HTR-8/SVneo (cell line): ENCODE results near the gene THBS2.

Source experiments
- DNase-seq: peaks from one replicate; pipeline ENCODE4 v3.0.0; 2011; ENCODE audit warnings: low spot score, mixed read lengths; ENCODE audit not compliant: insufficient read length
- FAIRE-seq: peaks from 2 replicates; lab custom pipeline; 2011; peaks lifted over from hg19 to GRCh38; lab: Jason Lieb, UNC

The THBS2 gene

GRCh38 chr6:169251822-169252504 lies 1.7 kb downstream of the THBS2 start:
- DNase-seq (no peak), FAIRE-seq (no peak)

GRCh38 chr6:169251371-169251802 lies 2.3 kb downstream of the THBS2 start:
- no peak for DNase-seq
- no peak for FAIRE-seq

- DNase-seq, result peak; percentile 77
- no peak for FAIRE-seq
Measured at GRCh38 chr6:169250660-169251059, 3.0 kb downstream of the THBS2 start.

- DNase-seq (no peak), FAIRE-seq (no peak)
Measured at GRCh38 chr6:169249057-169249456, 4.6 kb downstream of the THBS2 start.

- DNase-seq, result no peak
- no peak for FAIRE-seq
Measured at GRCh38 chr6:169248521-169248971, 5.1 kb downstream of the THBS2 start.

GRCh38 chr6:169247991-169248390 lies 5.7 kb downstream of the THBS2 start:
- no peak for FAIRE-seq
- no peak for DNase-seq

- DNase-seq, result no peak
- no peak for FAIRE-seq
Measured at GRCh38 chr6:169247419-169247818, 6.2 kb downstream of the THBS2 start.

GRCh38 chr6:169246445-169246844 lies 7.2 kb downstream of the THBS2 start:
- DNase-seq, result no peak
- no peak for FAIRE-seq

GRCh38 chr6:169244684-169245383 lies 8.8 kb downstream of the THBS2 start:
- DNase-seq (no peak), FAIRE-seq (no peak)

GRCh38 chr6:169243661-169244060 lies 10.0 kb downstream of the THBS2 start:
- FAIRE-seq, result no peak
- no peak for DNase-seq

GRCh38 chr6:169243186-169243585 lies 10.5 kb downstream of the THBS2 start:
- DNase-seq (no peak), FAIRE-seq (no peak)

- FAIRE-seq (no peak), DNase-seq (no peak)
Measured at GRCh38 chr6:169241688-169242350, 11.8 kb downstream of the THBS2 start.

GRCh38 chr6:169240591-169241390 lies 12.9 kb downstream of the THBS2 start:
- FAIRE-seq, result no peak
- DNase-seq, result no peak

GRCh38 chr6:169240125-169240524 lies 13.5 kb downstream of the THBS2 start:
- DNase-seq (no peak), FAIRE-seq (no peak)

- DNase-seq, result no peak
- no peak for FAIRE-seq
Measured at GRCh38 chr6:169239181-169239580, 14.5 kb downstream of the THBS2 start.

GRCh38 chr6:169238766-169239165 lies 14.9 kb downstream of the THBS2 start:
- FAIRE-seq (no peak), DNase-seq (no peak)

GRCh38 chr6:169237496-169238134 lies 16.0 kb downstream of the THBS2 start:
- FAIRE-seq (peak; percentile 20), DNase-seq (no peak)

GRCh38 chr6:169236988-169237387 lies 16.7 kb downstream of the THBS2 start:
- FAIRE-seq, result no peak

GRCh38 chr6:169236545-169236944 lies 17.1 kb downstream of the THBS2 start:
- FAIRE-seq (no peak), DNase-seq (no peak)

More at GRCh38 chr6:169236988-169237387, 16.7 kb downstream of the THBS2 start:
- no peak for DNase-seq

- FAIRE-seq, result peak; percentile 23
- DNase-seq, result no peak
Measured at GRCh38 chr6:169235286-169235685, 18.4 kb downstream of the THBS2 start.
